Measurements from ENCODE around the gene TEX28.
"Not testable (repeated sequence)": the region's sequence is repeated elsewhere in the genome, so short reads cannot be mapped to it uniquely, and the experiment has no call there.

The TEX28 gene

DNA sequence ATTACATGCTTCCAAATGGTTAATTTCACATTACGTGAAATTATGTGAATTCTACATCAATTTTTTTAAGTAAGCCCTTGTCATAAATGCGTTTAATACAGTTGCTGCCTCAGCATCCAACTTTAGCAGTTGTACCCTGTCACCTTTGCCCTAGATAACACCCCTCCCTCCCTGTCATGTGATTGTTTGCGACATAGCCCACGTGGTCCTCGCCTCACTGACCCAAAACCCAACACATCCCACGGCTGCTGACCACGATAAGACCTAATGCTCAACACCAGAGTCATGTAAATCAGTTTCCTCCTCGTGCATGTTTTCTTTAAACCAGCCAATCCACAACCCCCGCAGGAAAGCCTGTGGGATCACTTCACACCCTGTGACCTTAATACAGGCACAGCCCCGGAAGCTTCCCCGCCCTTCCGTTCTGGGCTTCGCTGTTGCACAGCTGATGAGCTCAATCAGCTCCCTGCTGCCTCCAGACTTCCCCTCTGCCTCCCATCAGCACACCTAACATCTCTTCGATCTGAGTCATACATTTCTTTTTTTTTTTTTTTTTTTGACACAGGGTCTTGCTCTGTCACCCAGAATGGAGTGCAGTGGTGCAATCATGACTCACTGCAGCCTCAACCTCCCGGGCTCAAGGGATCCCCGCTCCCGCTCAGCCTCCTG is 47.4 kb downstream of the TEX28 start:
- DNase-seq (ENCODE audit: low spot score), result not testable (repeated sequence)

GRCh38 chrX:154239982-154240503 is 54.9 kb downstream of the TEX28 start:
- not testable (repeated sequence) for DNase-seq (ENCODE audit: low spot score)

DNA sequence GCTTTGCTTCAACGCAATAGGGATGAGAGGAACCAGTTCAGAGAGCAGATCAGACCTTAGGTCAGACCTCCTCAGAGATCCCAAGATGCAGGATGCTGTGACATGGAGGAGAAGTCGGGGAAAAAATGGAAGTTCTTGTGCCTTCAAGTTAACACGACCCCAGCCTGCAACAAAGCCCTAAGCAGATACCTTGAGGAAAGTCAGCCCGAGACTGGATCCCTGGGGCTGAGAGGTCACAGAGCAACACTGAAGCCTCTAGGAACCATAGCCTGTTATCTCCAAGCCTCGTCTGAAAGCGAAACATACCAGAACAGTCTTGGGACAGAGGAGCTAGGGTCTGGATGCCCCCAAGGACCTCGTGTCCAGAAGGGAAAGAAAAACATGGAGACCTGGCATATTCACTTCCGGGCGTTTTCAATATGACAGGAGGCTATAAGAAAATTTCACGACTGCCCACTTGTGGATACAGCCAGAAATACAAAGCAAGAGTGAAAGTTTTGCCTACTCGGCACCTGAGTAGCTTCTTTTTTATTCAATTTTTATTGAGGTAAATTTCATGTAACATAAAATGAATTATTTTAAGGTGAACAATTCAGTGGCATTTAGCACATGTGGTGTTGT is 55.9 kb downstream of the TEX28 start:
- DNase-seq (ENCODE audit: low spot score), result not testable (repeated sequence)

- not testable (repeated sequence) for DNase-seq (ENCODE audit: low spot score)
Measured at GRCh38 chrX:154233620-154234019, 61.3 kb downstream of the TEX28 start.

- not testable (repeated sequence) for DNase-seq (ENCODE audit: low spot score)
Measured at GRCh38 chrX:154231443-154231842, 63.5 kb downstream of the TEX28 start.

DNA sequence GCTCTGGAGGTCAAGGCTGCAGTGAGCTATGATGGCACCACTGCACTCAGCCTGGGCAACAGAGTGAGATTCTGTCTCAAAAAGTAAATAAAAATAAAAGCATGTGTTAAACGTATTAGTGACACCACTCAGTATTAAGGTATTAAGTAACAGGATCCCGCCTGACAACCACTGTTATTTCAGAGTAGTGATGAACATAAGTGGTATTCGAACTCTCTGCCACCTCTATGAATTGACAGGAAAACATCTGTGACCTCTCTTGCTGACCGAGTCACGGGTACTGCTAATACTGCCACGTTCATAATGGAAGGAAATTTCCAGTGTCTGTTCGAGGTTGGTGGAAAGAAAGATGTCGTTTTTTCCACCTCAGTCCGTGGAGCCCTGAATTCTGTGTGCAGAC is 68.2 kb downstream of the TEX28 start:
- DNase-seq (ENCODE audit: low spot score), result not testable (repeated sequence)

GRCh38 chrX:154225292-154225691 is 69.6 kb downstream of the TEX28 start:
- not testable (repeated sequence) for DNase-seq (ENCODE audit: low spot score)

All from ecto neural progenitor cell (in vitro differentiated cells).